22Rv1 (cell line): Measurements from ENCODE around the gene SCAPER.

Experiments used
- CTCF ChIP-seq: fragments of 450-650 bp; IDR thresholded peaks from 2 replicates; pipeline ENCODE4 v1.5.1; 2017; ENCODE audit warnings: mild to moderate bottlenecking
- ZFX ChIP-seq: fragments of 450-650 bp; IDR thresholded peaks from 2 replicates; pipeline ENCODE4 v1.6.1; 2017; ENCODE audit warnings: antibody characterized with exemption, borderline replicate concordance

- TF ChIP-seq ZFX (no peak), CTCF (no peak)
These were observed 29.2 kb downstream of the SCAPER start for GRCh38 chr15:76875911-76876310.
